ENCODE measurements around the gene TLCD1.
"Not testable (repeated sequence)": the region's sequence is repeated elsewhere in the genome, so short reads cannot be mapped to it uniquely, and the experiment has no call there.

TLCD1 gene

DNA sequence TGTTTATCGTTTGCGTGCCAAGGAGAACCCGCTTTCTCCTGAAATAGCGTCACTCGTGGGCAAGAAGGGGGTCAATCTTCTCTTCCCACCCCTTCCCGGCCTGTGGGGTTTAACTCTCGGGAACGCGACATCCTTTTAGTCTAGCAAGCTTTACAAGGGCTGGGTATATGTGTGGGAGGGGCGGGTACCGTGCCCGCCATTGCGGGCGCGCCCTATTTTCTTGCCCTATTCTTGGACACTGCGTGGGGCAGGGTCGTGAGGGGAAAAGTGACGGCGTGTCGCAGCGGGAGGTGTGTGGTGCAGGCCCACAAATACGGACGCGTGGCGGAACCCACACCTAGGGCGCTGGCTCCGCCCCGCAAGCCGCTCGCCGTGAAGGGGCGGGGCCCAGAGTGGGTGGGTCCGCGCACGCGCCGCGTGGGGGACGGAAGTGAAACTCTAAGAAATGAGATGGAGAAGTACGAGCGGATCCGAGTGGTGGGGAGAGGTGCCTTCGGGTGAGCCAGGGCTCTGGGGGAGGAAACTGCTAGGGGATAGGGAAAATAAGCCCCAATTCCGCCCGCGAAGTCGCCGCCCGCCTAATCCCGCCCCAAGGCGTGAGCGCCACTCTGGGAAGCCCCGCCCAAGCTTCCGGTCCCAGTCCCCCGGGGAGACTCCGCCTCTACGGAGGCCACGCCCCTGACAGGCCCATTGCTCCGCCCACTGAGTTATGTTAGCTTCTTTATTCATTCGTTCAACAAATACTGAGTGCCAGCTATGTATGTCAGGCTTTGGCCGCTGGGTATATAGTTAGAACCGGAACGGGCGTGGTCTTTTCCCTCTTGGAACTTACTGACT is 2.5 kb upstream of the TLCD1 start, which contains the start of gene NEK8:
Gene NEK8 (plus strand): TSS at position 425 of the 837 bp plus-strand sequence. CDS start 26 bp downstream, at position 451.
- peak; percentile 89 for DNase-seq (ENCODE audit: low spot score)

DNA sequence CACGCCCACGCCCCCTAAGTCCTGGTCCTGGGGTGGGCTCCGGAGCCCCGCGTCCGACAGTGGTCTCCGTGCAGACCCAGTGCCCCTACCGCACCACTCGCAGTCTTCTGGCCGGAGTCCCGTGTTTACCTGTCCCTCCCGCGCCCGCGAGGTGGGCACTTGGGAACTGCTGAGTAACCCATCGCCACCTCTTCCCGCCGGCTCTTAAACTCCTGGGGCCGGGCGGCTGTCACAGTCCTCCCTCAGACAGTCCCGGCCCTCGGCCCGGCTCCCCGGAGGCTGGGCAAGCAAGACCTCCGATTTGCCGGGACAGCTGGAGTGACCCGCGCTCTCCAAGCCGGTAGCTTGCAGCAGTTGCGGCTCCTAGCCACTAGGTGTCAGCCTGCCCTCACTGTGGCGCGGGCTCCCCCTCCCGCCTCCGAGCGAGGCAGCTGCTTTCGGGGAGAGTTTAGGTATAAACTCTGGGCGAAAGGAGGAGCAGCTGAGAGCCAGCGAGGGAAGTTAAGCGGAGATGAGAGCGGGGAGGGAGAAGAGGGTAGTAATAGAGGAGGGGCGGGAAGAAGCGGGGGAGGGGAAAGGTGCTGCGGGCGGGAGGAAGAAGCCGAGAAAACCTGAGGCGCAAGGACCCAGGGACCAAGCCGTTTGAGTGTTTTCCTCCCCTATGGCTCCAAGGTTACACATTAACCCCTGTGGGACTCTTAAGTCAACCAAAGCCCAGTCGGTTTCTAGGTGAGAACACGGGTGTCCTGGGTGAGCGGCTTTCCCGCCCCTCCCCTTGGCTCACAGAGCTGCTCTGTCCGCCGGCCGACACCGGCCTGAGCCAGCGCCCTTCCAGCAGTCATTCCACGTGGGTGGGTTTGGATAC is 826 bp upstream of the TLCD1 start:
- peak; percentile 73 for DNase-seq (ENCODE audit: low spot score)

DNA sequence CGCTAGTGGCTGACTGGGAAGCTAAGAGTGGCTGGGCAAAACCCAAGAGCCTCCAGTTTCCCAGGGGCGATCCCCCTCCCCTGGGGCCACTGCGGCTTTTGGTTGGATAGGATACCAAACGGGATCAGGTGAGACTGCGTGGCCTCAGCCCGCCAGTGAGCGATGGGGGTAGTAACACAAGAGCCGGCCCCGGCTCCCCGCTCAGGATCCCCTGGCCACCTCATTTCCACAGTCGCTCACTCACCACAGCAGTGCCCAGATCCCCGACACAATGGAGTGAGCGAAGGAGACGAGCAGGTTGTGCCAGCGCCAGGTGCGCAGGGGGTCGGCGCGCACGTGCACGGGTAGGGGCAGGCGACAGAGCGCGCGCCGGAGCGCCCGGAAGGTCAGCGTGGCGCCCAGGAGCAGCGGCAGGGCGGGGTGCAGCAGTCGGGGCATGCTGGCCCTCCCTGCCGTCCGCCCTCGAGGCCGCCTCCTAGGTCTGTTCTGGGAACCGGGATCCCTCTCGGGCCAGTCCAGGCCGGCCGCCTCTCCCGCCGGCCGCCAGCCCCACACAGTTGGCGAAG is 290 bp downstream of the TLCD1 start:
- peak; percentile 68 for DNase-seq (ENCODE audit: low spot score)

DNA sequence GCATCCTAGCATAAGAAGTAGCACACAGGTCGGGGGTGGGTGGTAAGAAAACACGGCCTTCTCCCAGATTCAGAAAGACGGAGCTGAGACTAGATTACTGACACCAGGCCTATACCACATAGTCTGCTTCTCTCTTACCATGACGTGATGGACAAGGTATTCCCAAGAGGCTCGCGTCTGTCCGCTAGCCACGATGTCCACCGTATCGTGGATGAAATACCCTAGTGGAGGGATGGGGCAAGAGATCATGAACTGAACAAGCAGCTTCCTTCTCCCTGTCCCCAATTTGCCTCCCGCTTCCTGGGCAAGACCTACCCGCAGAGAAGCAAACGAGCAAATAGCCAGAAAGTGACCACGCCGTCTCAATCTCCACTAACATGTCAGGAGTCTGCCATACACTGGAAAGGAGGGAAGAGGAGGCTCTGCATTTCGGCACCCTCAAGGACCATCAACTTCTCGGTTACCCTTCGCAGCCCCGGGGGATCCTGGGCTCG is 820 bp downstream of the TLCD1 start:
- no peak for DNase-seq (ENCODE audit: low spot score)

DNA sequence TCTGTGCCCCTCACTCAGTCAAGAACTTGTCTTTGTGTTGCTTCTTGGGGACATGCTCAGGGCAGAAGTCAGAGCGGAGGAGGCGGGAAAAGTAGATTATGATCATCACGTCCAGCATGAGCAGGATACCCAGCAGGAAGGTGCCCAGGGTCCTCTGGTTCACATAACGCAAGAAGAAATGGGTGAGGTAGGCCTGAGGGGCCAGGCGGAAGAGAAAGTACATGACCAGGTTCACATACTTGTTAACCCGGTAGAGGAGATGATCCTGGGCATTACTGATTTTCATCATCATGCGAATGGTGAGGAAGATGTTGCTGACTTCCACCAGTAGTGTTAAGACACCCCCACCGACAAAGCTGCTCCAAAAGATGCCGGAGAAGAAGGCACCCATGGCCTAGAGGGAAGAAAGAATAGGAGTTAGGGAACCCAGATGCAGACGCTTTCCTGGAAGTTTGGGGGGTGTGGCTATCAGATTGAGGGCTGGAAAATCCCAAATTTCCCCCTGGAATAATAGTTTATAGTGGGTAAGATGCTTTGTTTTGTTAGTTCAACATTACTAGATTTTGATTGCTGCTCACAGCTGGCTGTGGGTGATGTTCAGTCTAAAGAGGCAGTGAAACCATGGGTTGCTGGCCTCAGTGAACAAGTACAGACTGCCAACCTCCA is 1.4 kb downstream of the TLCD1 start:
- no peak for DNase-seq (ENCODE audit: low spot score)

DNA sequence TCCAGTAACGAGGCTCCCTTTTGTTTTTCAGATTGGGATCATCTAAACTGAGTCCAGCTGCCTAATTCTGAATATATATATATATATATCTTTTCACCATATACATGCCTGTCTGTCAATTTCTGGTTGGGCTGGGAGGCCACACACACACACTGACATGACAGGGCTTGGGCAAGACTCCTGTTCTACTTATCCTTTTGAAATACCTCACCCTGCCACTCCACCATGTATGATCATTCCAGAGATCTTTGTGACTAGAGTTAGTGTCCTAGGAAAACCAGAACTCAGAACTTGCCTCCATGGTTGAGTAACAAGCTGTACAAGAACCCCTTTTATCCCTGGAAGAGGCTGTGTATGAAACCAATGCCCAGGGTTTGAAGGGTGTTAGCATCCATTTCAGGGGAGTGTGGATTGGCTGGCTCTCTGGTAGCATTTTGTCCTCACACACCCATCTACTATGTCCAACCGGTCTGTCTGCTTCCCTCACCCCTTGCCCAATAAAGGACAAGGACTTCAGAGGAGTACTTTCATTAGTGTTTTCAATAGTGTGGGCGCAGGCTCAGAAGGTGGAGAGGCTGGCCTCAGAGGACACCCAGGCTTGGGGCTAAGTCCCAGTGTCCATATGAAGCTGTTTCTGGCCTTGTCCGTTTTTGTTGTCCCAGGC is 2.1 kb downstream of the TLCD1 start:
- DNase-seq (ENCODE audit: low spot score) = not testable (repeated sequence)

DNA sequence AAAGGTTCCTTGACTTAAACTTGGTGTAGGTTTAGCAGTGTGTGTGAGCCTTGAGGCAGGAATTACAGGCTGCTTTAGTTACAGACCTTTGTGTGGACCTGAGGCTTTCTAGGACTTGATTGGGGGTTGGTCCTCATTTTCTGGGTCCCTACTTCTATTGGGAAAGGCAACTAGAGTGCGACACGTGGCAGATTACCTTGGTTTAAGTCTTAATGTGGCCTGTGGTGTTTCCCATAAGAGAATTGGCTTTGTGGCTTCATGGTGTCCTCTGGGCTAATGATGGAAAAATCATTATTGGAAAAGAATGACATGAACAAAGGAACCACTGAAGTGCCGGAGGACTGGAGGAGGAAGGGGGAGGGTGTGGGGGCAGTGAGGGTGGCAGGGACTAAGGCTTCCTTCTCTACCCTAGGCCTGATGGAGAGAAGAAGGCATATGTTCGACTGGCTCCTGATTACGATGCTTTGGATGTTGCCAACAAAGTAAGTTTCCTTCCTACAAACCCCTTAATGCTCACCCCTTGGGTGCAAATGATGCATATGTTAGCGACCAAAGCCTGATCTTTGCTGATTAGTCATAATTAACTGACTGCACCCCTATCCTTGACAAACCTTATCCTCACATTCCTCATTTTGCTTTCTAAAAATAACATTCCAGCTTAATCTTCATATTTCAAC is 2.7 kb downstream of the TLCD1 start:
- DNase-seq (ENCODE audit: low spot score) = no peak

DNA sequence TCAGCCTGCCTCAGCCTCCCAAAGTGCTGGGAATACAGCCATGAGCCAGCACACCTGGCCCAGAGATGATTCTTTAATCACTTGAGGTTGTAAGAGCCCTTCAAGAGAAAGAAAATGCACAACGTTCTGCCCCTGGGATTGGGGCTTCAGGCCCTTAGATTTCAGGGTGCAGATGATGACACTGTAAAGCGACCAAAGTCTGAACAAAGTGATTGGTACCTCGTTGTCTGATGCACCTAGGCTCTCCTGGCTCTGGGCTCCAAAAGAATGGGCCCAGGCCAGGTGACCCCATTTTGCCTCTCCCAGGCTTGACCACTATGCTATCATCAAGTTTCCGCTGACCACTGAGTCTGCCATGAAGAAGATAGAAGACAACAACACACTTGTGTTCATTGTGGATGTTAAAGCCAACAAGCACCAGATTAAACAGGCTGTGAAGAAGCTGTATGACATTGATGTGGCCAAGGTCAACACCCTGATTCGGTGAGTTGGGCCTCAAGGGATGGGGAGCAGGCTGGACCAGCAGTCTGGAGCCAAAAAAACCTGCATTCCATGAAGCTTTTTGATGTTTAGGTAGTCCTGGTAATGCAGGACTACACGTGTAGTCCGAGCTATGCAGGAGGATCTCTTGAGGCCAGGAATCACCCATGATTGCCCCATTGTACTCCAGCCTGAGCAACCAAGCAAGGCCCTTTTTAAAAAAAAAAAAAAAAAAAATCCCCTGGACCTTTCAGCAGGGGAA is 3.4 kb downstream of the TLCD1 start:
- DNase-seq (ENCODE audit: low spot score) = no peak

DNA sequence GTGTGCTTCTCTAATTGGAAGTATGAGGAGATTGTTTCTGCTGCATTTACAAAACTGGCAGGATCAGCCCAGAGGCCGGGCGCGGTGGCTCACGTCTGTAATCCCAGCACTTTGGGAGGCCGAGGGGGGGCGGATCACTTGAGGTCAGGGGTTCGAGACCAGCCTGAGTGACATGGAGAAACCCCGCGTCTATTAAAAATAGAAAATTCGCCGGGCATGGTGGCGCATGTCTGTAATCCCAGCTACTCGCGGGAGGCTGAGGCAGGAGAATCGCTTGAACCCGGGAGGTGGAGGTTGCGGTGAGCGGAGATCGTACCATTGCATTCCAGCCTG is 5.1 kb downstream of the TLCD1 start:
- not testable (repeated sequence) for DNase-seq (ENCODE audit: low spot score)

DNA sequence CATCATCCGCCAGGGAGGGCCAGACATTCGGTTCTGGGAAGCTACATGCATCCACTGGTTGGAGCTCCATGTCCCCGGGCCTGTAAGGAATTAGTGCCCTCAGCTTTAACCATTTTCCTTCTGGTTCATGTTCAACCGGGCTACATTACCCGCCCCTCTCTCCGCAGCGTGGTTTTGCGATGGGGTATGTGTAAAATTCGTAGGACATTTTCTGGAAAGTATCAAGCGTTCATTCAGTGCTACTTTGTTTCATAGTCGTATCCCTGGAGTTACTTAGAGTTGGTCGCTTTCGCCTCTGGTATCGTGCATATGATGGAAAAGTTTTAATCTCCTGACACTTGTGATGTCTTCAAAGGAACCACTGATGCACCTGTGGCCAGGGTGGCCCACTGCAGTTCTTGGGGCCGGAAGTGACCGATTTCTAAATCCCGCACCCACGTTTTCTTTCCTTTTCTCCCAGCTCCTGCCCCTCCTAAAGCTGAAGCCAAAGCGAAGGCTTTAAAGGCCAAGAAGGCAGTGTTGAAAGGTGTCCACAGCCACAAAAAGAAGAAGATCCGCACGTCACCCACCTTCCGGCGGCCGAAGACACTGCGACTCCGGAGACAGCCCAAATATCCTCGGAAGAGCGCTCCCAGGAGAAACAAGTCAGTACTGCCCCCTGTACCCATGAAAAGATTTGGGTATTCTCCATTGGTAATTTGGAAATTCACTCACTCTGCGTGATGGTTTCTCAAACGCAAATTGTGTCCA is 5.6 kb downstream of the TLCD1 start:
- no peak for DNase-seq (ENCODE audit: low spot score)

DNA sequence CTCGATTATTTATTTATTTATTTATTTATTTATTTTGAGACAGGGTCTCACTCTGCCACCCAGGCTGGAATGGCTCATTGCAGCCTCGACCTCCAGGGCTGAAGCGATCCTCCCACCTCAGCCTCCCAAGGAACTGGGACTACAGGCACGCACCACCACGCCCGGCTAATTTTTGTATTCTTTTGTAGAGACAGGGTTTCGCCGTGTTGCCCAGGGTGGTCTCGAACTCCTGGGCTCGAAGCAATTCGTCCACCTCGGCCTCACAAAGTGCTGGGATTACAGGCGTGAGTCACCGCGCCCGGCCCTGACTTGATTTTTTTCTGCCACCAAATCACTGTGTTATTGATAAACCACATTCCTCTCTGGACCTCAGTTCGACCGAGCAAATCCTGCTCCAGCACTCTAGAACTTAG is 7.0 kb downstream of the TLCD1 start:
- DNase-seq (ENCODE audit: low spot score) = no peak

DNA sequence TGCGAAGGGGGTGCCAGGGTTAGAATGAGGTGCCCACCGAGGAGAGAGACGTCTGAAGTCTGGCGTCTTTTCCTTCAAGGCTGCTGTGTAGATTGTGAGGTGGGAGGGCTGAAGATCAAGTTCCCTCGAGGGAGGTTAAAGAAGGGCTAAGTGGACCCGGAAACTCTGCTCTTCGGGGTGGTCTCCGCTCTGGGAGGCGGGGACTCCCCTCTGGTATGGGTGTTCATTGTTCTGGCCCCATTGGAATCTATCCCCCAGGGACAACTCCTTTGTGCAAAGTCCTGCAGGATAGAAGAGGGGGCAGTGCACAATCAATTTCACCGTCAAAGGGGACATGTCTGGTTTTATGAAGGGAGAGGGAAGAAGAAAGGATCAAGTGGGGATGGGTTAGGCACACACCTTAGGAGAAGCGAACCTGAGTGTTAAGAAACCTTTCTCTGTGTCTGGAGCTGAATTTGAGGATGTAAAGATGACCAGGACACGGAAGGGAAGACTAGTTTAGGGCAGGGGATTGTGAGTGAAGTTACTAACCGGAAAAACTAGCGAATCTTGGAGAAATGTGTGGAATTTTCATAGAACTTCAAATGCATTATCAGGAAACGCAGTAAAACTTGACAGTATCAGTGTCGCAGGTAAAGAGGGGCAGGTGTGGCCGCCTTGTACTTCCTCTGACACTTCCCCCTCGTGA is 7.6 kb downstream of the TLCD1 start:
- no peak for DNase-seq (ENCODE audit: low spot score)

DNA sequence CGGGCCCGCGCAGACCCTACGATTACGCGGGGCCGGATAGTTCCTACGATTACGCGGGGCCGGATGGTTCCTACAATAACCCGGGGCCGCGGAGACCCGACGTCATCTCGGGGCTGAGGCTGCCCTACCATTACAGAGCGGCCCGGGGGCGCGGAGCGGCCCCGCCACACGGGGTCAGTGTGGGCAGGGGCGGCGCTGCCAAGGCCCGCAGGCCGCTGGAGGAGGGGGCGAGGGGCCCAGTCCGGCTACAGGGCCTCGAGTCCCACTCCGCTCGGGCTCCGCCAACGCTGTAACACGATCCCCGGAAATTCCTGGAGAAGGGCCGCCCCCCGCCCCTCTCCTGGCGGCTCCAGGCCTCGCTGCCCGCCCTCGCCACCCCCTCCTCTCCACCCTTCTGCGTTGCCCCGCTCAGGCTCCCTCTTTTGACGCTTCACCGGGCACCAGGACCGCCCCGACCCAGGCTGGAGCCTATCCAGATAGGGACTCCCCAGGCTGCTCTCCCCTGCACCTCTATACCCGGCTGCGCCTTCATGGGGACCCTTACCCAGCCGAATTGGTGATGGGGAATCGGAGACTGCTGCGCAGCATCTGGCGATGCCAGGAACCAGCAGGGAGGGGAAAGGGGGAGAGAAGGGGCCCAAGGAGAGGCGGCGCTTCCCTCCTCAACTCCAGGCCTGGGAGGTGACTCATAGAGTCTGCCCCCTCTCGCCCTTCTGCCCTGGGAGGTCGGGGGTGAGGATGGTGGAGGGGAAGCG is 8.3 kb downstream of the TLCD1 start, which contains the start of gene RAB34:
Gene RAB34 (minus strand): TSS at position 291 of the 755 bp plus-strand sequence. CDS start 602 bp downstream, outside the sequence.
- DNase-seq (ENCODE audit: low spot score) = peak; percentile 78

DNA sequence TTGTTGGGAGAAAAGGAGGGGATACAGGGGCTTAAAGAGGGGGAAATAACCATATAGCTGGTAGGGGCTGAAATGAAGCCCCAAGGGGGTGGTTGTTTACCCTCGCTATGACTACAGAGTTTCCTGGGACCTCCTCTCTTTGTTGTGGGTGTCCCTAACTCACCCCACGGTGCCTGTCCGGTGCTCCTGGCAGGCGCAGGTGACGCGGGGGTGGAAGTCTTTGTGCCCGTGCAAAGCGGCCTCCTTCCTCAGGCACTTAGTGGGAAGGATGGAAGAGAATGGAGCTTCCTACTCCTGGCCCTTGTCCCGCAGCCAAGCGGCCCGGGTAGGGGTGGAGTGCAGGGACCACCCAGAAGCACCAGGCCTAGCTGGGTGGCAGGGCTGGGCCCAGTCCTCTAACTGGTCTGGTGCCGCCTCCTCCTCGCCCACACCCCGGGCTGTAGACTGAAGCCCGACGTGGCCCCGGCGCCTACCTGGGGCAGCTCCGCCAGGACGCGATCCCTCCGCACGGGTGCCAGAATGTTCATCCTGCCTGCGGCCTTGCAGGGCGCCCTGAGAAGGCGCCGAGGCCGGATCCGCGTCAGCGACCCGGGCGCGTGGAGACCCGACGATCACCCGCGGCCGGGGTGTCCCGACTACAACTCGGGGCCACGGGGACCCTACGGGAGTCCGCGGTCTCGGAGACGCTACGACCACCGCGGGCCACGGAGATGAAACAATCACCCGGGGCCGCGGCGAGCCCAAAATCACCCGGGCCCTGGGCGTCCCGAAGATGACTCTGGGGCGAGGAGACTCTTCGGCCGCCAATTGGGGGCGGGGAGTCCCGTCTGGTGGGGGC is 9.1 kb downstream of the TLCD1 start:
- DNase-seq (ENCODE audit: low spot score) = no peak

DNA sequence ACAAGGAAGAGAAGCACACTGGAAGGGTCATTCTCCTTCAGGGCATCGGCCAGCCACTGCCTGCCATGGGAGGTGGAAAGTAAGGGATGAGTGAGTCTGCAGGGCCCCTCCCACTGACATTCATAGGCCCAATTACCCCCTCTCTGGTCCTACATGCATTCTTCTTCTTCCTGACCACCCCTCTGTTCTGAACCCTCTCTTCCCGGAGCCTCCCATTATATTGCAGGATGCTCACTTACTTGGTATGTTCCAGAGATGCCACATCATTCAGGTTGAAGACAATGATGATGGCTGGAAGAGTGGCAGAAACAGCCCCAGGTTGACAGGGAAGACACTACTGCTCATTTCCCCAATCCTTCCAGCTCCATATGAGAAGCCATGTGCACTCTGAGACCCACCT is 10.8 kb downstream of the TLCD1 start:
- DNase-seq (ENCODE audit: low spot score) = no peak

DNA sequence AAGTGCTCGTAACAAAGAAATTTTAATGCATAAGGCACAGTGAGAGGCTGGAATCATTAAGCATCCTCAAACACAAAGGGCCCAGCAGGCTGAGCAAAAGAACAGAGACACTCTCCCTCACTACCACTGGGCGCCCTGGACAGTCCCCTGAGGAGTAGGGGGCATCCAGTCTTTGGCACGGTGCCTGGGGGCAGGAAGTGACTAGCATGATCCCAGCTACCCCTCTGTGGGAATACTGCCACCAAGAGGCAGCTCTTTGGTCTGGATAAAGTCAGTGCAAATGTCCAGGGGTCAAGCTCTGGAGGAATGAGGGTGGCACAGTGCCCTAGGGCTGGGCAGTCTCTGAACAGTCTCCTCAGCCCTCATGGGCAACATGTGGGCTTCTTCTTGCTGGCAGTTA is 11.8 kb downstream of the TLCD1 start:
- no peak for DNase-seq (ENCODE audit: low spot score)

Measured in iPS-NIHi11 (cell line).